K562 (cell line): Measurements from ENCODE around the gene FAM193A. TPM values are rescaled to one million over a fixed set of nuclear protein-coding genes. Genes with fewer than 3 reads are reported as not detected.
A peak's percentile ranks its signal among the peaks of the same experiment; 100 is the strongest.

Experiments
- ATAC-seq: fragments of 200-7000 bp; cut with Tn5 transposase; 3 replicates; pipeline ENCODE4 v1.9.1; 2020; ENCODE audit warnings: moderate library complexity
- BruUV-seq: library from RNA; stranded (reverse); fragments of 400-500 nt; replicated peaks from 2 replicates; lab custom pipeline; 2021; lab: Mats Ljungman, UMichigan
- CTCF ChIA-PET: fragments of 300-600 bp; formaldehyde crosslinking; extraction: SDS; loops from one replicate; lab custom pipeline; 2021; ENCODE audit warnings: low intra/inter-chr PET ratio; lab: Yijun Ruan, JAX
- POLR2A ChIA-PET: fragments of 300-600, 350-650 bp; sonication (Branson Sonifier 250); formaldehyde crosslinking; extraction: SDS; loops from one replicate; lab custom pipeline; 2021; ENCODE audit warnings: antibody characterized with exemption, inconsistent platforms; lab: Yijun Ruan, JAX
- DNase-seq, 4 experiments: peaks; one replicate each; pipeline versions ENCODE4 v3.0.0 to v3.0.0-alpha.2; 2011 to 2018; ENCODE audit warnings: low spot score in 3 of 4, mixed read lengths in 3 of 4; ENCODE audit errors: extremely low read depth in 1 of 4
- FAIRE-seq: peaks from 2 replicates; lab custom pipeline; 2011; peaks lifted over from hg19 to GRCh38; lab: Jason Lieb, UNC
- H2AFZ ChIP-seq: 2 replicates; pipeline ENCODE4 v1.6.0; 2011; ENCODE audit warnings: low read depth, low read length, control low read depth, inconsistent platforms
- H3K27ac ChIP-seq: fragments of 200-600 bp; 3 replicates; pipeline ENCODE4 v1.8.0; 2011; ENCODE audit warnings: low read depth, mild to moderate bottlenecking, control low read depth, inconsistent platforms, low read length, moderate library complexity, mixed read lengths; ENCODE audit errors: extremely low read depth
- H3K27me3 ChIP-seq, 2 experiments: fragments of 300-600 bp in 1 of 2; 2 replicates in 1 of 2; 3 replicates in 1 of 2; pipeline versions ENCODE4 v1.6.0 to v1.8.0; 2011; ENCODE audit warnings: inconsistent platforms in 2 of 2, low read length in 2 of 2, mild to moderate bottlenecking in 1 of 2, mixed read lengths in 1 of 2, moderate library complexity in 1 of 2; ENCODE audit not compliant: control insufficient read depth in 2 of 2, insufficient read depth in 2 of 2
- H3K36me3 ChIP-seq: fragments of 300-600 bp; 3 replicates; pipeline ENCODE4 v1.8.0; 2011; ENCODE audit warnings: mild to moderate bottlenecking, low read length, inconsistent platforms; ENCODE audit not compliant: control insufficient read depth, insufficient read depth
- H3K4me1 ChIP-seq, 2 experiments: fragments of 200-600 bp in 1 of 2; replicated peaks in 1 of 2; 2 replicates in 1 of 2; 3 replicates in 1 of 2; pipeline versions ENCODE4 v1.5.1 to v1.8.0; 2011; ENCODE audit warnings: inconsistent platforms in 2 of 2, low read length in 2 of 2, mild to moderate bottlenecking in 1 of 2, mixed read lengths in 1 of 2, moderate library complexity in 1 of 2; ENCODE audit not compliant: control insufficient read depth in 2 of 2, insufficient read depth in 2 of 2
- H3K4me2 ChIP-seq: 2 replicates; pipeline ENCODE4 v1.6.1; 2011; ENCODE audit warnings: low read length, control low read depth, inconsistent platforms, mixed read lengths; ENCODE audit not compliant: insufficient read depth
- H3K4me3 ChIP-seq: fragments of 200-600 bp; sonication (generic), shearing (Covaris generic); 2 replicates; pipeline ENCODE4 v1.5.1; 2016; ENCODE audit warnings: control low read depth, inconsistent platforms
- H3K79me2 ChIP-seq: fragments of 200-600 bp; 3 replicates; pipeline ENCODE4 v1.8.0; 2011; ENCODE audit warnings: low read length, inconsistent platforms; ENCODE audit not compliant: control insufficient read depth, insufficient read depth
- H3K9ac ChIP-seq, 2 experiments: 2 replicates each; pipeline versions ENCODE4 v1.6.0 to v1.6.1; 2011; ENCODE audit warnings: low read depth in 2 of 2, low read length in 2 of 2, control low read depth in 1 of 2, inconsistent platforms in 1 of 2, mild to moderate bottlenecking in 1 of 2, mixed read lengths in 1 of 2; ENCODE audit not compliant: insufficient read depth in 1 of 2
- H3K9me1 ChIP-seq: one replicate; pipeline ENCODE4 v1.6.0; 2011; ENCODE audit warnings: inconsistent platforms, mild to moderate bottlenecking, low read length, moderate library complexity; ENCODE audit not compliant: control insufficient read depth, insufficient read depth
- H3K9me3 ChIP-seq: replicated peaks from 2 replicates; pipeline ENCODE4 v1.5.1; 2011; ENCODE audit warnings: low read depth, low read length, inconsistent platforms; ENCODE audit not compliant: control insufficient read depth, insufficient read depth
- H4K20me1 ChIP-seq: replicated peaks from 2 replicates; pipeline ENCODE4 v1.6.1; 2011; ENCODE audit warnings: low read length, inconsistent platforms, mixed read lengths; ENCODE audit not compliant: control insufficient read depth, insufficient read depth
- CHD1 ChIP-seq: fragments of 200-600 bp; sonication (generic); IDR thresholded peaks from one replicate; pipeline ENCODE4 v1.6.1; 2012; ENCODE audit warnings: mild to moderate bottlenecking, moderate library complexity, low read length, inconsistent platforms
- HMGXB4 ChIP-seq: sonication (generic); formaldehyde crosslinking; IDR thresholded peaks from 2 replicates; pipeline ENCODE4 v1.8.1; 2023; ENCODE audit warnings: mild to moderate bottlenecking, missing genetic modification reagents
- KDM1A ChIP-seq, 2 experiments: fragments of 450-650 bp; IDR thresholded peaks; 2 replicates each; pipeline ENCODE4 v1.6.1; 2016; ENCODE audit warnings: mild to moderate bottlenecking in 2 of 2
- MITF ChIP-seq: IDR thresholded peaks from 2 replicates; pipeline ENCODE4 v1.6.1; 2014; ENCODE audit warnings: antibody characterized with exemption
- NCOA6 ChIP-seq: fragments of 450-650 bp; IDR thresholded peaks from 2 replicates; pipeline ENCODE4 v1.6.1; 2017; ENCODE audit warnings: mild to moderate bottlenecking
- PRMT5 ChIP-seq: sonication (generic); formaldehyde crosslinking; IDR thresholded peaks from 2 replicates; pipeline ENCODE4 v1.5.0; 2020; ENCODE audit warnings: missing genetic modification reagents
- RAD51 ChIP-seq: fragments of 450-650 bp; IDR thresholded peaks from 2 replicates; pipeline ENCODE4 v1.7.1; 2016; ENCODE audit warnings: low read depth, mild to moderate bottlenecking, borderline replicate concordance
- TBP ChIP-seq: optimal IDR thresholded peaks from 2 replicates; pipeline ENCODE3; 2011; ENCODE audit warnings: low read depth, low read length, improper control_type of control experiment
- TEAD1 ChIP-seq, 2 experiments: fragments of 450-650 bp in 1 of 2; sonication (generic) in 1 of 2; formaldehyde crosslinking; IDR thresholded peaks; 2 replicates each; pipeline versions ENCODE4 v1.4.0 to v1.8.0; 2020 to 2022; ENCODE audit warnings: mild to moderate bottlenecking in 2 of 2, missing genetic modification reagents in 1 of 2
- ZFPM2 ChIP-seq: fragments of 250-450 bp; sonication (Bioruptor Pico); IDR thresholded peaks from 2 replicates; pipeline ENCODE4 v1.5.1; 2022; ENCODE audit warnings: mild to moderate bottlenecking
- ZNF12 ChIP-seq: sonication (generic); formaldehyde crosslinking; IDR thresholded peaks from 2 replicates; pipeline ENCODE4 v1.4.0; 2020; ENCODE audit warnings: mild to moderate bottlenecking, missing genetic modification reagents
- WGBS: fragments of 100-300 bp; shearing (Covaris generic); methylation state at CpG from one replicate; pipeline ENCODE4 v1.1.6; 2016; ENCODE audit warnings: low coverage, mixed read lengths; ENCODE audit not compliant: insufficient coverage; ENCODE audit errors: missing lambda C conversion rate; 5-methylcytosine and 5-hydroxymethylcytosine counted together
- in situ Hi-C: fragments of 300-500 bp; cut with MboI; formaldehyde crosslinking; loops from 4 replicates; pipeline ENCODE4 v1.15.0; 2018; ENCODE audit warnings: inconsistent platforms, mixed read lengths
- intact Hi-C: fragments of 100-400 bp; cut with micrococcal nuclease; formaldehyde crosslinking; loops from 2 replicates; pipeline ENCODE4 v1.14.2; 2022
- polyA plus RNA-seq, 8 experiments: library from polyadenylated mRNA; depleted of rRNA in 4 of 8; stranded (reverse) in 5 of 8; unstranded in 3 of 8; fragments of >200 nt; fragmentation: Nextera tagmentation in 2 of 8; fragmentation: Illumina TruSeq in 1 of 8; extraction: Ambion mirVana in 2 of 8; extraction: Trizol in 1 of 8; gene quantifications; 2 replicates each; pipeline versions ENCODE4 v1.2.1 to v1.2.3, GENCODE V29; 2011 to 2014; ENCODE audit warnings: inconsistent platforms in 1 of 8, missing spikeins in 1 of 8
- total RNA-seq, 7 experiments: library from RNA; depleted of rRNA in 6 of 7; stranded (reverse); fragments of >200 nt in 6 of 7; fragmentation: Illumina TruSeq in 2 of 7; extraction: Trizol in 2 of 7; gene quantifications; 2 replicates each; pipeline versions ENCODE4 v1.2.1 to v1.2.3, GENCODE V29; 2011 to 2021; ENCODE audit warnings: low replicate concordance in 1 of 7
- TF ChIP-seq, protein P1 (sequence below): sonication (generic); formaldehyde crosslinking; IDR thresholded peaks from 2 replicates; pipeline ENCODE4 v1.8.1; 2023; ENCODE audit warnings: mild to moderate bottlenecking, missing genetic modification reagents

FAM193A gene
- total and polyA plus RNA-seq, 9 of the 15 experiments (the other 6 are each of a cell fraction or from before 2014, with no cell fraction given): 0.46 to 24.6 (median 9.6) TPM

DNA sequence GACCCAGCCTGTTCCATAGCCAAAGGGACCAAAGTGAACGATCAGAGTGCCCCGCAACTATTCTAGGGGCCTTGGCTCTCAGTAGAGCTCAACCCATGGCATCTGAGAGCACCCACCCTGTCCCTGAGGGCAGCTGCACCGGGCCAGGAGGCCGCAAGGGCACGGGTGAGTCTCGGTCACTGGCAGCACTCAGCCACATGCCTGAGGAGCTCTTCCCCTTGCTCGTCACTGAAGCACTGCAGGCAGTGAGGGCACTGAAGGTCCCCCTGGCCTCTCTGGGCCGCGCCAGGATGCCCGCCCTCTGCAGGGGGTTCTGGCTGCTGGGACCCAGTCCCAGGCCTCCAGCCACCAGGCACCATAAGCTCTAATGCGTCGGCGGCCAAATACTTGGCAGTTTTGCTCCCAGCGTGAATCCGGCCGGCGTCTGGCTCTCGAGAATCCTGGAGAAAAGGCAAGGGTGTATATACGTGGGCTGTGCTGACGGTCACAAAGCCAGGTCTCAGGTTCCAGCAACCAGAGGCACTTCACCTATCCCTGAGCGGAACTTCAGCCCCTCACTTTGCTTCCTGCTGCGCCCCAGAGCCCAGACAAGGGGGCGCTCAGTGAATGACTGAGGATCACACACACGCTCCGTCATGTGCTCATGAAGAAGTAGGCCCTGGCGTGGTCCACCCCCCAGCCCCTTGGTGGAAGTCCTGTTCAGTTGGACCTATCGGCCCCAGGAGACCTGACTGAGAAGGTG, 205.8 kb downstream of the FAM193A start:
- BruUV-seq: no TSS peak
- WGBS: 92% methylated on average over 16 of the region's 27 CpGs
- Histone ChIP-seq H3K9me3 (no peaks in the 10 kb centered on the region), H3K4me2 (no peak overlapping the region), H3K36me3 (peaks cover 58% of the 10 kb centered on the region; the same call in 2 of the 3 replicates), H3K27me3 (no peaks in the 10 kb centered on the region), H3K27ac (no peak overlapping the region), H3K4me1 (peaks cover 4 to 14% of the 10 kb centered on the region in 2 experiments; a peak in 4 of 5 replicates), H3K4me3 (no peak overlapping the region), H4K20me1 (no peaks in the 10 kb centered on the region; the same call in 1 of the 2 replicates), H2AFZ (no peak overlapping the region), H3K79me2 (no peaks in the 10 kb centered on the region), H3K9ac (peak overlapping the region in 1 of 2 experiments; percentile 13; a peak in 1 of 4 replicates), H3K9me1 (no peaks in the 10 kb centered on the region)
- intact Hi-C loops (no loop called here), in situ Hi-C loops (no loop called here)
- ChIA-PET CTCF (no interaction called here), POLR2A (interaction anchor here (1.0 kb wide), 1 partner anchor 10 kb away, joined by 5 read pairs; no protein-coding TSS in a partner anchor)
- FAIRE-seq (no peak), ATAC-seq (no peak), DNase-seq (no peak)
- TF ChIP-seq ZNF12 (CRISPR knock-in tag) (no peak), MITF (no peak), PRMT5 (no peak), HMGXB4 (CRISPR knock-in tag) (no peak), RAD51 (no peak), TBP (no peak), ZFPM2 (CRISPR knock-in tag) (no peak), CHD1 (no peak), KDM1A (IDR thresholded peaks at IDR 0.05) (no peak), TEAD1 (CRISPR knock-in tag; IDR thresholded peaks at IDR 0.05) (no peak), NCOA6 (no peak)
- TF ChIP-seq, protein P1, sequence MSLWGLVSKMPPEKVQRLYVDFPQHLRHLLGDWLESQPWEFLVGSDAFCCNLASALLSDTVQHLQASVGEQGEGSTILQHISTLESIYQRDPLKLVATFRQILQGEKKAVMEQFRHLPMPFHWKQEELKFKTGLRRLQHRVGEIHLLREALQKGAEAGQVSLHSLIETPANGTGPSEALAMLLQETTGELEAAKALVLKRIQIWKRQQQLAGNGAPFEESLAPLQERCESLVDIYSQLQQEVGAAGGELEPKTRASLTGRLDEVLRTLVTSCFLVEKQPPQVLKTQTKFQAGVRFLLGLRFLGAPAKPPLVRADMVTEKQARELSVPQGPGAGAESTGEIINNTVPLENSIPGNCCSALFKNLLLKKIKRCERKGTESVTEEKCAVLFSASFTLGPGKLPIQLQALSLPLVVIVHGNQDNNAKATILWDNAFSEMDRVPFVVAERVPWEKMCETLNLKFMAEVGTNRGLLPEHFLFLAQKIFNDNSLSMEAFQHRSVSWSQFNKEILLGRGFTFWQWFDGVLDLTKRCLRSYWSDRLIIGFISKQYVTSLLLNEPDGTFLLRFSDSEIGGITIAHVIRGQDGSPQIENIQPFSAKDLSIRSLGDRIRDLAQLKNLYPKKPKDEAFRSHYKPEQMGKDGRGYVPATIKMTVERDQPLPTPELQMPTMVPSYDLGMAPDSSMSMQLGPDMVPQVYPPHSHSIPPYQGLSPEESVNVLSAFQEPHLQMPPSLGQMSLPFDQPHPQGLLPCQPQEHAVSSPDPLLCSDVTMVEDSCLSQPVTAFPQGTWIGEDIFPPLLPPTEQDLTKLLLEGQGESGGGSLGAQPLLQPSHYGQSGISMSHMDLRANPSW (CRISPR knock-in tag): no peak
